GM04503 (cell line): ENCODE measurements around the gene ESX1.
A peak's percentile ranks its signal among the peaks of the same experiment; 100 is the strongest.
"Not testable (repeated sequence)": the region's sequence is repeated elsewhere in the genome, so short reads cannot be mapped to it uniquely, and the experiment has no call there.

Experiments used
- DNase-seq: peaks from one replicate; pipeline ENCODE4 v3.0.0-alpha.2; 2012; ENCODE audit warnings: low read depth

ESX1 gene

GRCh38 chrX:104254442-104255115, at the start of gene ESX1:
Gene ESX1, minus strand, starts transcription at chrX:104254933. Its CDS starts 84 bp downstream, at chrX:104254849.
- DNase-seq, result no peak

- no peak for DNase-seq
Observed at GRCh38 chrX:104295636-104296035, 40.9 kb upstream of the ESX1 start.

GRCh38 chrX:104288961-104289360, 34.2 kb upstream of the ESX1 start:
- DNase-seq, result no peak

- DNase-seq, result no peak
Observed at GRCh38 chrX:104288269-104288668, 33.5 kb upstream of the ESX1 start.

GRCh38 chrX:104285201-104285600, 30.5 kb upstream of the ESX1 start:
- no peak for DNase-seq

- peak; percentile 5 for DNase-seq
Observed at GRCh38 chrX:104284507-104284906, 29.8 kb upstream of the ESX1 start.

- no peak for DNase-seq
Observed at GRCh38 chrX:104282166-104282725, 27.5 kb upstream of the ESX1 start.

- DNase-seq, result no peak
Observed at GRCh38 chrX:104281564-104281963, 26.8 kb upstream of the ESX1 start.

- no peak for DNase-seq
Observed at GRCh38 chrX:104280609-104281008, 25.9 kb upstream of the ESX1 start.

GRCh38 chrX:104270916-104271512, 16.3 kb upstream of the ESX1 start:
- DNase-seq, result no peak

- no peak for DNase-seq
Observed at GRCh38 chrX:104270212-104270611, 15.5 kb upstream of the ESX1 start.

GRCh38 chrX:104255465-104255864, 732 bp upstream of the ESX1 start:
- no peak for DNase-seq

- DNase-seq, result no peak
Observed at GRCh38 chrX:104253567-104254441, 929 bp downstream of the ESX1 start.

GRCh38 chrX:104250470-104250869, 4.3 kb downstream of the ESX1 start:
- no peak for DNase-seq

- not testable (repeated sequence) for DNase-seq
Observed at GRCh38 chrX:104230060-104230459, 24.7 kb downstream of the ESX1 start.

- no peak for DNase-seq
Observed at GRCh38 chrX:104211187-104211586, 43.5 kb downstream of the ESX1 start.

GRCh38 chrX:104205548-104205947, 49.2 kb downstream of the ESX1 start:
- DNase-seq, result no peak
